ENCODE results near the gene RDH8. TPM values are rescaled to one million over a fixed set of nuclear protein-coding genes. Genes with fewer than 3 reads are reported as not detected.
A peak's percentile ranks its signal among the peaks of the same experiment; 100 is the strongest.

The RDH8 gene
- polyA plus RNA-seq, 2 of the 4 experiments (the other 2 are of a cell fraction), result 0.05 TPM; not detected in 1

GRCh38 chr19:10027158-10027997, 14.1 kb downstream of the RDH8 start (continued):
- no peak for TF ChIP-seq NPAS2 (CRISPR knock-in tag; IDR thresholded peaks at IDR 0.05; ENCODE audit: borderline replicate concordance)
- TF ChIP-seq KDM1A (IDR thresholded peaks at IDR 0.05; ENCODE audit: low read depth), result peak; percentile 42; the same call in 1 of the 2 replicates
- peak; percentile 75 to 85 for TF ChIP-seq RAD21 (conservative IDR thresholded peaks at IDR 0.05 in 1 of 2, IDR thresholded peaks at IDR 0.05 in 1 of 2)
- peak; percentile 89 for TF ChIP-seq MYC (IDR thresholded peaks at IDR 0.05; ENCODE audit: borderline replicate concordance, low read length)
- peak; percentile 94 for TF ChIP-seq SMC3 (IDR thresholded peaks at IDR 0.05)
- TF ChIP-seq CTCF (IDR thresholded peaks at IDR 0.05), result peak; percentile 81

- no peak overlapping the region for H3K4me3 ChIP-seq
- H3K9me3 ChIP-seq, result no peaks in the 10 kb centered on the region
- ChIA-PET CTCF (interaction anchor here (1.0 to 1.7 kb wide), 2 partner anchors 95 to 101 kb away, joined by 3 to 4 read pairs; no protein-coding TSS in a partner anchor), POLR2A (no interaction called here)
- WGBS (ENCODE audit: missing lambda C conversion rate), result 68% methylated on average over 8 of the region's 8 CpGs
- FAIRE-seq, result no peak
- H3K4me1 ChIP-seq, result peaks cover 30% of the 10 kb centered on the region
- no peak overlapping the region for H3K4me2 ChIP-seq
- TF ChIP-seq HOXB5 (CRISPR knock-in tag; IDR thresholded peaks at IDR 0.05) (no peak), GATA3 (IDR thresholded peaks at IDR 0.05; ENCODE audit: borderline replicate concordance) (no peak)
- H3K27ac ChIP-seq, result peak overlapping the region in 1 of 2 experiments; percentile 35; a peak in 2 of 6 replicates
- no peak for DNase-seq (ENCODE audit: low read depth in 1 of 2, low spot score in 1 of 2)
- no peak for ATAC-seq
Observed at GRCh38 chr19:10033614-10034013, 20.3 kb downstream of the RDH8 start.

GRCh38 chr19:10036601-10037071, 23.4 kb downstream of the RDH8 start:
- no peak for FAIRE-seq
- ATAC-seq, result peak; percentile 80 to 89
- POLR2A ChIA-PET, result no interaction called here
- peak; percentile 33 to 86 for DNase-seq (ENCODE audit: low read depth in 1 of 2, low spot score in 1 of 2)
- peak overlapping the region; percentile 73 for H3K4me2 ChIP-seq
- H3K4me3 ChIP-seq, result no peak overlapping the region
- no peaks in the 10 kb centered on the region for H3K9me3 ChIP-seq
- peak overlapping the region; percentile 82 to 88 for H3K27ac ChIP-seq
- peaks cover 30% of the 10 kb centered on the region for H3K4me1 ChIP-seq
- CTCF ChIA-PET, result interaction anchor here (2.0 kb wide), 1 partner anchor 9 kb away, joined by 14 read pairs; no protein-coding TSS in a partner anchor
- 10% methylated on average over 5 of the region's 5 CpGs for WGBS (ENCODE audit: missing lambda C conversion rate)
- TF ChIP-seq EP300 (IDR thresholded peaks at IDR 0.05), result peak; percentile 6 to 18; a peak in 2 of 5 replicates
- peak in 1 of 2 experiments; percentile 48; a peak in 2 of 5 replicates for TF ChIP-seq JUN (IDR thresholded peaks at IDR 0.05)
- no peak for TF ChIP-seq KDM1A (IDR thresholded peaks at IDR 0.05; ENCODE audit: low read depth)
- no peak for TF ChIP-seq ZSCAN20 (CRISPR knock-in tag; IDR thresholded peaks at IDR 0.05)
- no peak for TF ChIP-seq RFX5 (IDR thresholded peaks at IDR 0.05)
- no peak for TF ChIP-seq BHLHE40 (IDR thresholded peaks at IDR 0.05; ENCODE audit: low read depth, low read length)
- TF ChIP-seq CHD4 (IDR thresholded peaks at IDR 0.05; ENCODE audit: borderline replicate concordance), result no peak
- no peak for TF ChIP-seq HOXB13 (CRISPR knock-in tag; IDR thresholded peaks at IDR 0.05; ENCODE audit: low read depth)
- TF ChIP-seq HDAC2 (IDR thresholded peaks at IDR 0.05), result no peak
- TF ChIP-seq CBX2 (IDR thresholded peaks at IDR 0.05; ENCODE audit: borderline replicate concordance, low read depth), result no peak
- no peak for TF ChIP-seq TFCP2L1 (CRISPR knock-in tag; IDR thresholded peaks at IDR 0.05)
- TF ChIP-seq FOSL2 (IDR thresholded peaks at IDR 0.05), result no peak
- TF ChIP-seq FOSL2 (CRISPR knock-in tag; IDR thresholded peaks at IDR 0.05), result no peak
- TF ChIP-seq HEYL (CRISPR knock-in tag; IDR thresholded peaks at IDR 0.05), result no peak
- no peak for TF ChIP-seq NR3C1 (IDR thresholded peaks at IDR 0.05)
- no peak for TF ChIP-seq CHD2 (IDR thresholded peaks at IDR 0.05; ENCODE audit: low read length, partially characterized antibody)
- TF ChIP-seq RAD21 (conservative IDR thresholded peaks at IDR 0.05 in 1 of 2, IDR thresholded peaks at IDR 0.05 in 1 of 2), result no peak
- no peak for TF ChIP-seq POLR2A (IDR thresholded peaks at IDR 0.05; ENCODE audit: low read length)
- TF ChIP-seq JUNB (IDR thresholded peaks at IDR 0.05), result no peak
- TF ChIP-seq MAX (IDR thresholded peaks at IDR 0.05), result 0 out of 2 replicates have a peak, but pooled peaks have one; percentile 25
- no peak for TF ChIP-seq TP53 (CRISPR knock-in tag; IDR thresholded peaks at IDR 0.05)
- no peak for TF ChIP-seq REST (IDR thresholded peaks at IDR 0.05)
- TF ChIP-seq HOXB5 (CRISPR knock-in tag; IDR thresholded peaks at IDR 0.05), result no peak
- peak; percentile 74 to 75; a peak in 3 of 4 replicates for TF ChIP-seq CEBPB (IDR thresholded peaks at IDR 0.05)
- TF ChIP-seq HES2 (IDR thresholded peaks at IDR 0.05), result no peak
